HG03103 (cell line): Measurements from ENCODE around the gene IL20.
"Not testable (repeated sequence)": the region's sequence is repeated elsewhere in the genome, so short reads cannot be mapped to it uniquely, and the experiment has no call there.

ENCODE experiments used
- ATAC-seq: cut with Tn5 transposase; IDR thresholded peaks from one replicate; pipeline ENCODE4 v1.9.1; 2021; ENCODE audit warnings: low read depth; ENCODE audit not compliant: unreplicated experiment

Gene IL20

DNA sequence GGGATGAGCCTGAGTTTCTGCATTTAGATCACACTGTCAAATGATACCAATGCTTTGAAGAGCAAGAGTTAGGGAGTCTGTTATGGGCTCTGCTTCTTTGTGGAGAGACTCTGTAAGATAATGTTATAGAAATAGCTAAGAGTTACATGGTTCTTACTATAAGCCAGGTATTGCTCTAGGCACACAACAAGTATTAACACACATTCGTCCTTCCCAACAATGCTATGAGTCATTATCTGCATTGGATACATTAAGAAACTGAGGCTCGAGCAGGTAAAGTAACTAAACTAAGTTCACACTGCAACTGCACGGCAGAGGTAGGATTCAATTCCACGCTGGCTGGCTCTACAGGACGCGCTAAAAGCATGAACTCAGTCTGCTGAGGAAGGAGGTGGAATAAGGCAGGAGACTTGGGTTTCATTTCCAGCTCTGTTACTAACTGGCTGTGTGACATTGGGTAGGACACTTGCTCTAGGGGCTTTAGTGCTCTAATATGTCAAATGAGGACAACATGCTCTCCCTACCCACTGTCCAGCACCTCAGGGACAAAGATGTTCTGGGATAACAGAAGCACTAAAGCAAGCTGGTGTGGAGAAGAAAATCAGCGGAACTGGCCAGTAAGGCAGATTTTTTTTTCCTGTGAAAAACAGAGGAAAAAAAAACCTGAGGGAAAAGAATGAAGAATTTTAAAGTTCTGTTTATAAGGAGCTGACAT is 23.7 kb upstream of the IL20 start:
- no peak for ATAC-seq

DNA sequence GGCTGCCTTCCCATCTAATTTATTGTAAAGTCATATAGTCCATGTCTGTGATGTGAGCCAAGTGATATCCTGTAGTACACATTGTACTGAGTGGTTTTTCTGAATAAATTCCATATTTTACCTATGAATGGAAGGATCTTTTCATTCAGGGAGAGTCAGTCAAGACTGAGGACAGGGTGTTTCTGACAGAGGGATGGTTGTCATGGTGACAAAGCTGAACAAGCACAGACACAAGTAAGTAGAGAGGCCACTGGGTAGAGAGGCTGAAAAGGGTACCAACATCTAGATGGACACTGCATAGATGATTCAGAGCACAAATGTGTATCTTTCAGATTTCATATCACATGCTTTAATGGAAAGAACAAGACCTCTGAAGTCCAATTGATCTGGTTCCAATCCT is 22.6 kb upstream of the IL20 start:
- ATAC-seq: no peak

DNA sequence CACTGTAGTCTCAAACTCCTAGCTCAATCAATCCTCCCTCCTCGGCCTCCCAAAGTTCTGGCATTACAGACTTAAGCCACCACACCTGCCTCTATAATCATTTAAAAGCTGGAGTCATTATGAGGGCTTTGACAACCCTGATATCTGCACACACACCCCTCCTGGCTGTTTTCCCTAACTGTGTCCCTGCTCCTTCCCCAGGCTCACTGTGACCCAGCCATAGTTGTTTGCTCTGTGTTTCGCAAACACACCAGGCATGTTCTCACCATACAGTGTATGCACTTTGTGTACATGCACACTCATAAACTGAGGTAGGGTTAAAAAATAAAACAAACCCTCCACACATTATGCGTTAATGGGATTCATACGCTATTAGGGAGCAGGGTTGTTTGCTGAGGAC is 21.8 kb upstream of the IL20 start:
- ATAC-seq: no peak

DNA sequence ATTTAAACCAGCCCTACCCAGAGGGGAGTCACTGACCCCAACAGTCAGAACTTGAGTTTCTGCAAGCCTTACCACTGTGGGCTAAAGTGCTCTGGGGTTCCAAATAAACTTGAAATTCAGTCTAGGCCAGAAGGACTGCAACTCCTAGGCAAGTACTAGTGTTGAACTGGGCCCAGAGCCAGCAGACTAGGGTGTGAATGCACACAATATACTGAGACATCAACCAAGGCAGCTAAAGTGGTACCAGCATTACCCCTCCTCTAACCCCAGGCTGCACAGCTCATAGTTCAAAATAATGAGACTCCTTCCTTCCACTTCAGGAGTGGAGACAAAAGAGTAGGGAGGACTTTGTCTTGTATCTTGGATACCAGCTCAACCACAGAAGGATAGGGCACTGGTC is 18.9 kb upstream of the IL20 start:
- ATAC-seq: no peak

DNA sequence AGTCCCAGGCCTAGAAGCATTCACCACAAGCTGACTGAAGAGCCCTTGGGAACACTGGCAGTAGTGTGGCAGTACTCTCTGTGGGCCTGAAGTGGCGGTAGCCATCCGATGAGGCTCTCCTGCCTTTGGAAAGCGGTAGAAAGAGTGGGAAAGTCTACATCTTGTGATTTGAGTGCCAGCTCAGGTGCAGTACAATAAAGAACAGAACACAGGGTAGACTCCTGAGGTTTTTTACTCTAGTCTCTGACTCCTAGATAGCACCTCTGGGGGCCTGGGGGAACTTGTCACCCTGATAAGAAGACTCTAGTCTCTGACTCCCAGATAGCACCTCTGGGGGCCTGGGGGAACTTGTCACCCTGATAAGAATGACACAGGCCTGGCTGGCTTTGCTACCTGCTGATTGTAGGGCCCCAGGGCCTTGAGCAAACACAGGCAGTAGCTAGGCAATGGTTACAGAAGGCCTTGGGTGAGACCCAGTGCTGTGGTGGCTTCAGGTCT is 18.0 kb upstream of the IL20 start:
- ATAC-seq: no peak

DNA sequence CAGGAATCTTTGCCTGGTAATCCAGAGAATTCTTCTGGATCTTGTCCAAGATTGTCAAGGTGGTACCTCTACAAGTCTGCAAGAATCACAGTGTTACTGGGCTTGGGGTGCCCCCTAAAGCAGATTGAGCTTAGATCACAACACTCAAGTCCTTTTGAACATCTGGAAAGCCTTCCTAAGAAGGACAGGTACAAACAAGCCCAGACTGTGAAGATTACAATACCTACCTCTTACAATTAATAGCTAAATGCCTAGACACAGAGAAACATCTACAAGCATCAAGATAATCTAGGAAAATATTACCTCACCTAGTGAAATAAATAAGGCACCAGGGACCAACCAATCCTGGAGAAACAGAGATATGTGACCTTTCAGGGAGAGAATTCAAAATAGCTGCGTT is 17.5 kb upstream of the IL20 start:
- ATAC-seq: no peak

DNA sequence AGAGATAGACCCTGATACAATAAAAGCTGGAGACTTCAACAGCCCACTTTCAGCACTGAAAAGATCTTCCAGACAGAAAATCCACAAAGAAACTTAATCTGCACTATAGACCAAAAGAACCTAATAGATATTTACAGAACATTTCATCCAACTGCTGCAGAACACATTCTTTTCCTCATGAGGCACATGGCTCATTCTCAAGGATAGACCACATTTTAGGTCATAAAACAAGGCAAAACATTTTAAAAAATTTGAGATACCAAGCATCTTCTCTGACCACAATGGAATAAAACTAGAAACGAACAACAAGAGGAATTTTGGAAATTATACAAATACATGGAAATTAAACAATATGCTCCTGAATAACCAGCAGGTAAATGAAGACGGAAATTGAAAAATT is 15.0 kb upstream of the IL20 start:
- no peak for ATAC-seq

DNA sequence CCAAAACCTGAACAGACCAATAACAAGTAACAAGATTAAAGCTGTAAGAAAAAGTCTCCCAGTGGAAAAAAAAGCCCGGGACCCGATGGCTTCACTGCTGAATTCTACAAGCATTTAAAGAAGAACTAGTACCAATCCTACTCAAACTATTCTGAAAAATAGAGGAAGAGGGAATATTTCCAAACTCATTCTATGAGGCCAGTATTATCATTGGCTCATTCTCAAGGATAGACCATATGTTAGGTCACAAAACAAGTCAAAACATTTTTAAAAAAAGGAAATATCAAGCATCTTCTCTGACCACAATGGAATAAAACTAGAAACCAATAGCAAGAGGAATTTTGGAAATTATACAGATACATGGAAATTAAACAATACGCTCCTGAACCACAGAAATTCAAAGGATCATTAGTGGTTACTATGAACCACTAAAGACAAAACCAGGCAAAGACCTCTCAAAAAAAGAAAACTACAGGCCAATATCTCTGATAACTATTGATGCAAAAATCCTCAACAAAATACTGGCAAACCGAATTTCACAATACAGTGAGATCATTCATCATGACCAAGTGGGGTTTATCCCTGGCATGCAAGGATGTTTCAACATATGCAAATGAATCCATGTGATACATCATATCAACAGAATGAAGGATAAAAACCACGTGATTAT is 13.9 kb upstream of the IL20 start:
- ATAC-seq: no peak

DNA sequence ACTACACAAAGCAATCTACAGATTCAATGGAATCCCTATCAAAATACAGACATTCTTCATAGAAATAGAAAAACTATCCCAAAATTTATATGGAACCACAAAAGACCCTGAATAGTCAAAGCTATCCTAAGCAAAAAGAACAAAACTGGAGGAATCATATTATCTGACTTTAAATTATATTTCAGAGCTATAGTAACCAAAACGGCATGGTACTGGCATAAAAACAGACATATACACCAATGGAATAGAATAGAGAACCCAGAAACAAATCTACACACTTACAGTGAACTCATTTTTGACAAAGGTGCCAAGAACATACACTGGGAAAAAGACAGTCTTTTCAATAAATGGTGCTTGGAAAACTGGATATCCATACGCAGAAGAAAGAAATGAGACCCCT is 12.8 kb upstream of the IL20 start:
- not testable (repeated sequence) for ATAC-seq

DNA sequence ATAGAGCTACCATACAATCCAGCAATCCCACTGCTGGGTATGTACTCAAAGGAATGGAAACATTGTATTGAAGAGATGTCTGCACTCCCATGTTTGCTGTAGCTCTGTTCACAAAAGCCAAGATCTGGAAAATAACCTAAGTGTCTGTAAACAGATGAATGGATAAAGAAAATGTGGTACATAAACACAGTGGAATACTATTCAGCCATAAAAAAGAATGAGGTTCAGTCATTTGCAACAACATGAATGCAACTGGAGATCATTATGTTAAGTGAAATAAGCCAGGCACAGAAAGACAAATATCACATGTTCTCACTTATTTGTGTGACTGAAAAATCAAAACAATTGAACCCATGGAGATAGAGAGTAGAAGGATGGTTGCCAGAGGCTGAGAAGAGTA is 11.7 kb upstream of the IL20 start:
- ATAC-seq: not testable (repeated sequence)

DNA sequence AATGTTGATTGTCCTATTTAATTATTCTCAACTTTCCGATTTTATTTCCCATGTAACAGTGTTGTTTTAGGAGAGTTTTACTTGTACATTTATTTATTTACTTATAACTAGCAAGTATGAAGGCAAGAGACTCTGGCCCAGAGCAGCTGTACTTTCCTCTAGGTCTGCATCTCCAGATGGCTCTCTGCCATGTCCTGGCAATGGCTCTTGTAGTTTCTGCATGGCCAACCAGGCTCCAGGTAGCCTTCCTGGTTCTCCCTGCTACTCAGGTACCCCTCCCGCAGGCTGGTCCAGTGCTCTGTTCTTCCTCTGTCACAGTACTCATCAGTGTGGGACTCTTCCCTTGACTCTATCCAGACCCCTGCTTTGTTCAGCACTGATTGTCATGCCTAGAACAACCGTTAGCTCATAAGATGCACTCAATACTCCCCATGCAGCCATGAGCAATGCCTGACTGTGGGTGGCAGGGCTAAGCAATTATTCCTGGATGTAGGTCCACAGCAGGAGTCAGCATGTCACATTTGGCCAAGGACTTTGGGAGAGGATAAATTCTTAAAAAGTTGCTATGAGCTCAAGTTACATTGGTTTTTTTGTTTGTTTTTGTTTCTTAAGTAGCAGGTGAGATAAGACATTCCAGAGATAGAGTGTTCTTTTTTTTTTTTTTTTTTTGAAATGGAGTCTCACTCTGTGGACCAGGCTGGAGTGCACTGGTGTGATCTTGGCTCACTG is 10.9 kb upstream of the IL20 start:
- no peak for ATAC-seq

DNA sequence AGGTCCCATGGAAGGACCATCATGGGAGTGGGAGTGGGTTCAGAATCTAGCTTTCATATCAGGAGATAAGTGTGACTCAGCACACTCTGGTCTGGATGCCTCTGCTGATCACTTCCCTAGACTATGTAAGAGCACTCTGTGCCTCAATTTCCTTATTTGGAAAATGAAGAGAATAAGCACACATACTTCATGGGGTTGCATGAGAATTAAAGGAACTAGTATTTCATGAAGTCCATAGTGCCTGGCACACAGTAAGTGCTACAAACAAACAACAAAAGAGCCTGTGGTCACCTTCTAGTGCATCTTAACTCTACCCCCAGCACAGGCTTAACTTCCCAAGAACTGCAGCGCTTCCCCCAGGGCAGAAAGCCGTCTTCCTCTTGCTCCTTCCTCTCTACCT is 9.6 kb upstream of the IL20 start:
- ATAC-seq: no peak

DNA sequence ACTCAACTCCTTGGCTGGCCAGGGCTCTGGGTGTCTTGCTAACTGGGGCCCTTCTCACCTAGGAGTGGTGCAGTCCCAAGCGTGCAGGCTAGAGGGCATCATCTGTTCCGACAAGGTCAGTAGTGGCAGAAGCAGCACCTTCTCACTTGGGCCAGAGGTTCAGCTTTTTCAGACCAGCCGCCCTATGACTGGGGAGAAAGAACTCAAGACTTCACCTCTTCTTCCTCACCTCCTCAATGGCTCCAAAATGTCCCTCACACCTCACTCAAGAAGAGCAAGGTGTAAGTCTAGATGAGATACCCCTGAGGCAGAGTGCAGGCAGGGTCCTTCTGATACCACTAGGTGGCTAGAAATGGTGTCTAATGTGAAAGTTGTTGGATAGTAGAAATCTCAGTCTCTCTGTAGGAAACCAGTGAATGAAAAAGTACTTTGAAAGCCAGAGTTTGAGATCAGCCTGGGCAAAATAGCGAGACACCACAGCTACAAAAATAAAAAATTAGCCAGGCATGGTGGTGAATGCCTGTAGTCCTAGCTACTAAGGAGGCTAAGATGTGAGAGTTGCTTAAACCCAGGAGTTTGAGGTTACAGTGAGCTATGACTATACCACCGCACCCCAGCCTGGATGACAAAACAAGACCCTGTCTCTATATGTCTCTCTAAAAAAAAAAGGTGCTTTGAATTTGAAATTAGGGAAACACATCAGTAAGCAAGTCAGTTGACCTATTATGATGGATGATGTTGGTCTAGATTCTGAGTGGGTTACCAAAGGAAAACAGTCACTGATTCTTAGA is 8.6 kb upstream of the IL20 start:
- no peak for ATAC-seq

DNA sequence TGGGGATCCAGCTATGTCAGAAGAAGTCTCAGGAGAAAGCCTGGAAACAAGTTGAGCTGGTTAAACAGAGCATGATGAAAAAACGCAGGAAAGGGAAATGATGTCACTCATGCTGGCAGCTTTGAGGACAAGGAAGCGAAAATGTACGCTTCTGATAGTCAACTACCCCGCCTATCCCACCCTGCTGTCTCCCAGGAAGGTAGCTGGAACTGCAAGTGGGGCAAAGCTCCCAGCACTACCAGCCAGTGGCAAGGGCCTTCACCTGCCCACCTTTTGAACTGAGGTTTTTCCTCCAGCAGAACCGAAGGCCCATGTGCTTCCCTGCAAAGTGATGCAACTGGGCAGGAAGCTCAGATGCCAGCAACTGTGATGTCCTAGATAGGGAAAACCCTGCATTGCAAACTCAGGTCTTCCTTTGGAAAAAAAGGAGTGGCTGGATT is 6.3 kb upstream of the IL20 start:
- no peak for ATAC-seq

DNA sequence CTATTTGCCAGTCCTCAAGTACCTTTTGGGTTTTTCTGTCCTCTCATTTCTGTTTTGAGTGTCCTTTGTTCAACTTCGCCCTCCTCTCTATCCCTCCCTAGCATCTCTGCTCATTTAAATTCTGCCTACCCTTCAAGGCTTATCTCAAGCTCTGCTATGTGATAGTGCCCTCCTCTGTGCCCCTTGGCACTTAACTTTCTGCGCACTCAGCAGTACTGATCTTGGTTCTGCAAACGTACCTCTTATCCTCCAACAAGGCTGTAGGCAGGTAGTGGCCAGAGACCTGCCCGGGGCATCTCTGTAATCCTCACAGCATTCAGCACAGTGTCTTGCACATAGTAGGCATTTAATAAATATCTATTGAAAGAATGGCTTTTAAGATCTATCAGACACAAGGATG is 5.3 kb upstream of the IL20 start:
- ATAC-seq: no peak

DNA sequence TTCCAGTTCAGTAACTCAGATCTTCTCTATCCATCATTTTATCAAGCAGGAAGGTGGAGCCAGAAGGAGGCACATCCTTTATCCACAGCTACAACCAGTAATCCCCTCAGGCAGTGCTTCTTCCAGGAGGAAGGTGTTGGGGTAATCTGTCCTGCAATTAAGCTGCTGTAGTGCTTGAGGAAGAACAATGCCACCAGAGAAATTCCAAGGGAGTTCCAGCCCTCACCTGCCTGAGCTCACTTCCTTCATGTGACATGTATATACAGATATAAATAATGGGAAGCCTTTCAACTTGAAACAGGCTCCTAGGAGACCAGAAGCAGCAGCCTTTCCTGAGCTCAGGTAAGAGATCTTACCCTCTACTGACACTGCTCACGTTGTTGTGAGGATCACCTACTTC is 2.2 kb upstream of the IL20 start:
- ATAC-seq: no peak

DNA sequence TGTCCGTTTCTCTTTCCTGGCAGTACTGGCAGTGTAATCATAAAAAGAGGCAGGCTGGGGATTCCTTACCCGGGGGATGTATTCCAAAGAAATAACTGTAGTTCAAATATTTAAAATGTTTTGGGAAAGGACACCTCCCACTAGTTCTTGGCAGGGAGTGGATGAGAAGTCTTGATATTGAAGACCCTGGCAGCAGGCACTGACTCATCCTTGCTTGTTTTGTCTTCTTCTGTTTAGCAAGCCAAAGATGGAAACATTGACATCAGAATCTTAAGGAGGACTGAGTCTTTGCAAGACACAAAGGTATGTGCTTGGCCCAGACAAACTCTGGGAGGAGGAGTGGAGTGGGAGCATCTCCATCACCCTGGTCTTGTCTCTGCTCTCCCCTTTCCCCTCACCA is 639 bp downstream of the IL20 start:
- no peak for ATAC-seq

DNA sequence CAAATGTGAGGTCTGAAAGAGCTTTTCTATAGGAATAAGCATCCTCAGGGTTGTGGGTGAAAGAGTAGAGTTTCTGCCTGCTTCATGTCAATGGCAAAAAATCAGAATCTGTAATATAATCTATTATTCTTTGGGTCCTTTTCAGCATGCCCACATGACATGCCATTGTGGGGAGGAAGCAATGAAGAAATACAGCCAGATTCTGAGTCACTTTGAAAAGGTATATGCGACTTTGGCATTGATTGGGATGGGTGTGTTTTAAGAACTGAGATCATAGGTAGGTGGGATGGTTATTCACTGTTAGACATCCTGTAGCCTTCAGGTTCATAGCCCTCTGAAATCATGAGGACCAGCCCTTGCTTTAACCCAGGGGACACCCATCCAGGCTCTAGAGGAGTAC is 1.8 kb downstream of the IL20 start:
- no peak for ATAC-seq

DNA sequence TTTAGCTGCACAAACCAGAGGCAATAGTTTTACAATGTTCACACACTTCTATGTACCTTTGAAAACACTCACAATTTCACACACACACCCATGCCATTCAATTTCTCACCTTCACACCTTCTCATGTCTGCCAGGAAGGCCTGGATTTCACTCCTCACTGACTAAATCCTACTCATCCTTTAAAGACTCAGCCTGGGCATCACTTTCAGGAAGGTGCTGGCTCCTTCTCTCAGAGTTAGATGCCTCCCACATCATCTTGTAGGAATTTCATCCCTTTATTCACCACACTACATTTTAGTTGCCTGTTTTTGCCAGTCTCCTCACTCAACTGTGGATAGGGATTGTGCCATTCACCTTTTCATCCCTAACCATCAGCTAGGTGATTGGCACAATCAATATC is 2.3 kb downstream of the IL20 start:
- no peak for ATAC-seq

DNA sequence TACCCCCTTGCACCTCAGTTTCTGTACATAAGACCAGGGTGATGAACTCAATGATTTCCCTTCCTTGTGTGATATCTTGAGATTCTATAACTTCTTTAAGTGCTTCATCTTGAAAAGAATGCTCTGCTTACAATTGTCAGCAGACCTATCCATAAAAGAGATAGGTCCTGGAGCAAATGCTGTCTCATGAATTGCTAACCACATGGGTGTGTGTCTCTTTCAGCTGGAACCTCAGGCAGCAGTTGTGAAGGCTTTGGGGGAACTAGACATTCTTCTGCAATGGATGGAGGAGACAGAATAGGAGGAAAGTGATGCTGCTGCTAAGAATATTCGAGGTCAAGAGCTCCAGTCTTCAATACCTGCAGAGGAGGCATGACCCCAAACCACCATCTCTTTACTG is 2.8 kb downstream of the IL20 start:
- ATAC-seq: no peak

DNA sequence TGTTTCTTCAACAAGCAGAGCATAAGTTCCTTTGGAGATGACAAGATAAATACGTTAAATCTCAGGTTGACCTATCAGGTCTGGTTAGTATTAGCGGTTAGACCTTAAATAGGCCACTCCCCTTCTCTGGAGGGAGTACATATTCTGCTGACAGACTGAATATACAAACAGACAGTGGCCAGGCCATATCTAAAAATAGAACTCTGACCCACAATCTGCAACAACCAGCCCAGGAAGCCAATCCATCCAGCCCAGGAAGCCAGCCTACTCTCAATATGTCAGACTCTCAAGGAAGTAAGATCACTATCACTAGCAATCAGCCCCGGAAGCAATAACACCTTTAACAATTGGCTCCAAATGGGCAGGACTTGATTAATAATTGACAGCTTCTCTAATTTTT is 6.7 kb downstream of the IL20 start:
- ATAC-seq: no peak
